Smooth muscle cell of the brain vasculature (primary cell): ENCODE data around the gene SPRR2A.
"Not testable (repeated sequence)": the region's sequence is repeated elsewhere in the genome, so short reads cannot be mapped to it uniquely, and the experiment has no call there.

Experiments
- DNase-seq: peaks from one replicate; pipeline ENCODE4 v3.0.0-alpha.2; 2012; ENCODE audit warnings: low read depth, low spot score

The SPRR2A gene

GRCh38 chr1:153025797-153026196 is 31.5 kb downstream of the SPRR2A start:
- DNase-seq, result no peak

- DNase-seq, result no peak
Measured at GRCh38 chr1:153024413-153024812, 32.9 kb downstream of the SPRR2A start.

GRCh38 chr1:153023109-153023508 is 34.2 kb downstream of the SPRR2A start:
- DNase-seq, result no peak

GRCh38 chr1:153022340-153022739 is 35.0 kb downstream of the SPRR2A start:
- not testable (repeated sequence) for DNase-seq

- not testable (repeated sequence) for DNase-seq
Measured at GRCh38 chr1:153021829-153022228, 35.5 kb downstream of the SPRR2A start.

- not testable (repeated sequence) for DNase-seq
Measured at GRCh38 chr1:153011235-153011758, 46.0 kb downstream of the SPRR2A start.
